GM23338 (cell line): ENCODE measurements around the gene RNF214. TPM values are rescaled to one million over a fixed set of nuclear protein-coding genes. Genes with fewer than 3 reads are reported as not detected.
"Not testable (repeated sequence)": the region's sequence is repeated elsewhere in the genome, so short reads cannot be mapped to it uniquely, and the experiment has no call there.

Experiments used
- ATAC-seq: fragments of 200-7000 bp; cut with Tn5 transposase; 3 replicates; pipeline ENCODE4 v1.9.1; 2020
- DNase-seq: peaks from one replicate; pipeline ENCODE4 v3.0.0-alpha.2; 2015; ENCODE audit warnings: low spot score
- H2AFZ ChIP-seq: fragments of 200-600 bp; sonication (generic); 2 replicates; pipeline ENCODE4 v1.8.0; 2016; ENCODE audit warnings: antibody characterized with exemption, mild to moderate bottlenecking, moderate library complexity
- H3F3A ChIP-seq: fragments of 200-600 bp; sonication (generic); replicated peaks from 2 replicates; pipeline ENCODE4 v1.8.0; 2017; ENCODE audit warnings: antibody characterized with exemption, mixed run types, low read depth
- H3K27ac ChIP-seq: fragments of 200-600 bp; sonication (generic); 2 replicates; pipeline ENCODE4 v1.6.1; 2016; ENCODE audit warnings: low read depth
- H3K27me3 ChIP-seq: fragments of 200-600 bp; sonication (generic); 2 replicates; pipeline ENCODE4 v1.8.0; 2016; ENCODE audit warnings: mild to moderate bottlenecking, mixed run types, moderate library complexity; ENCODE audit not compliant: insufficient read depth
- H3K36me3 ChIP-seq: fragments of 200-600 bp; sonication (generic); 2 replicates; pipeline ENCODE4 v1.8.0; 2016; ENCODE audit warnings: mild to moderate bottlenecking; ENCODE audit not compliant: insufficient read depth
- H3K4me1 ChIP-seq: fragments of 200-600 bp; sonication (generic); 2 replicates; pipeline ENCODE4 v1.8.0; 2016; ENCODE audit warnings: mild to moderate bottlenecking, moderate library complexity; ENCODE audit not compliant: insufficient read depth
- H3K4me2 ChIP-seq: fragments of 200-600 bp; sonication (generic); 2 replicates; pipeline ENCODE4 v1.7.1; 2017; ENCODE audit warnings: mixed run types
- H3K4me3 ChIP-seq: fragments of 200-600 bp; sonication (generic); 2 replicates; pipeline ENCODE4 v1.6.1; 2016; ENCODE audit warnings: mixed run types
- H3K79me2 ChIP-seq: fragments of 200-600 bp; sonication (generic); replicated peaks from 2 replicates; pipeline ENCODE4 v1.8.0; 2017; ENCODE audit warnings: mild to moderate bottlenecking; ENCODE audit not compliant: insufficient read depth
- H3K9me2 ChIP-seq: fragments of 200-600 bp; sonication (generic); 2 replicates; pipeline ENCODE4 v1.8.0; 2017; ENCODE audit not compliant: insufficient read depth
- H4K20me1 ChIP-seq: fragments of 200-600 bp; sonication (generic); replicated peaks from 2 replicates; pipeline ENCODE4 v1.8.0; 2017; ENCODE audit warnings: mild to moderate bottlenecking; ENCODE audit not compliant: insufficient read depth
- H3K27ac Mint-ChIP-seq: 2 replicates; pipeline ENCODE4 v1.8.0; 2020; ENCODE audit warnings: inconsistent platforms, mild to moderate bottlenecking, moderate library complexity, mixed read lengths
- H3K27me3 Mint-ChIP-seq: 3 replicates; pipeline ENCODE4 v1.8.0; 2022; ENCODE audit warnings: low read depth, mild to moderate bottlenecking, moderate library complexity, mixed read lengths, inconsistent platforms; ENCODE audit not compliant: insufficient read depth, poor library complexity
- H3K36me3 Mint-ChIP-seq: 3 replicates; pipeline ENCODE4 v1.8.0; 2021; ENCODE audit warnings: low read depth, mild to moderate bottlenecking, inconsistent platforms, moderate library complexity, mixed read lengths
- H3K4me1 Mint-ChIP-seq: 3 replicates; pipeline ENCODE4 v1.8.0; 2020; ENCODE audit warnings: mild to moderate bottlenecking, inconsistent platforms, mixed read lengths
- H3K4me3 Mint-ChIP-seq: 3 replicates; pipeline ENCODE4 v1.8.0; 2021; ENCODE audit warnings: moderate library complexity, mild to moderate bottlenecking, inconsistent platforms, mixed read lengths
- H3K9me3 Mint-ChIP-seq: 3 replicates; pipeline ENCODE4 v1.8.0; 2020; ENCODE audit warnings: moderate library complexity, mild to moderate bottlenecking, inconsistent platforms, mixed read lengths
- CREB1 ChIP-seq: fragments of 250-450 bp; sonication (Bioruptor Pico); IDR thresholded peaks from 2 replicates; pipeline ENCODE4 v1.5.0; 2020; ENCODE audit warnings: low read depth, mild to moderate bottlenecking, moderate library complexity
- POLR2AphosphoS5 ChIP-seq: IDR thresholded peaks from 2 replicates; pipeline ENCODE4 v1.6.1; 2016; ENCODE audit warnings: antibody characterized with exemption, low read depth
- polyA plus RNA-seq: library from polyadenylated mRNA; unstranded; fragments of >200 nt; fragmentation: Nextera tagmentation; extraction: Ambion mirVana; gene quantifications from 2 replicates; pipeline ENCODE4 v1.2.1, GENCODE V29; 2016
- total RNA-seq: library from RNA; depleted of rRNA; stranded (reverse); fragments of >200 nt; shearing (Covaris generic); gene quantifications from 2 replicates; pipeline ENCODE4 v1.2.3, GENCODE V29; 2014
- TF ChIP-seq, protein P1 (sequence below), 2 experiments: fragments of 200-600 bp in 1 of 2; sonication (generic) in 1 of 2; conservative IDR thresholded peaks; 2 replicates each; pipeline versions ENCODE4 v1.5.1 to v1.6.1; 2016 to 2017; ENCODE audit warnings: antibody characterized with exemption in 2 of 2, low read depth in 2 of 2, mild to moderate bottlenecking in 2 of 2, moderate library complexity in 1 of 2
- TF ChIP-seq, protein P2 (sequence below): IDR thresholded peaks from 2 replicates; pipeline ENCODE4 v1.6.1; 2016; ENCODE audit warnings: antibody characterized with exemption

RNF214 gene
- total and polyA plus RNA-seq, 2 experiments from 2014 or later, result 19.4 to 28.4 TPM

- not testable (repeated sequence) for H3K27me3 Mint-ChIP-seq, H4K20me1 ChIP-seq, H3K9me2 ChIP-seq, H3K27me3 ChIP-seq, H3K27ac Mint-ChIP-seq, H3K4me1 Mint-ChIP-seq, H3K9me3 Mint-ChIP-seq, H3K4me1 ChIP-seq, H3K36me3 ChIP-seq, H3K4me2 ChIP-seq, H3K4me3 ChIP-seq, H3K27ac ChIP-seq, H3K4me3 Mint-ChIP-seq, H2AFZ ChIP-seq, H3K79me2 ChIP-seq, H3F3A ChIP-seq
- DNase-seq (peak; percentile 75), ATAC-seq (peak; percentile 18)
- TF ChIP-seq, protein P1, sequence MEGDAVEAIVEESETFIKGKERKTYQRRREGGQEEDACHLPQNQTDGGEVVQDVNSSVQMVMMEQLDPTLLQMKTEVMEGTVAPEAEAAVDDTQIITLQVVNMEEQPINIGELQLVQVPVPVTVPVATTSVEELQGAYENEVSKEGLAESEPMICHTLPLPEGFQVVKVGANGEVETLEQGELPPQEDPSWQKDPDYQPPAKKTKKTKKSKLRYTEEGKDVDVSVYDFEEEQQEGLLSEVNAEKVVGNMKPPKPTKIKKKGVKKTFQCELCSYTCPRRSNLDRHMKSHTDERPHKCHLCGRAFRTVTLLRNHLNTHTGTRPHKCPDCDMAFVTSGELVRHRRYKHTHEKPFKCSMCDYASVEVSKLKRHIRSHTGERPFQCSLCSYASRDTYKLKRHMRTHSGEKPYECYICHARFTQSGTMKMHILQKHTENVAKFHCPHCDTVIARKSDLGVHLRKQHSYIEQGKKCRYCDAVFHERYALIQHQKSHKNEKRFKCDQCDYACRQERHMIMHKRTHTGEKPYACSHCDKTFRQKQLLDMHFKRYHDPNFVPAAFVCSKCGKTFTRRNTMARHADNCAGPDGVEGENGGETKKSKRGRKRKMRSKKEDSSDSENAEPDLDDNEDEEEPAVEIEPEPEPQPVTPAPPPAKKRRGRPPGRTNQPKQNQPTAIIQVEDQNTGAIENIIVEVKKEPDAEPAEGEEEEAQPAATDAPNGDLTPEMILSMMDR (conservative IDR thresholded peaks at IDR 0.05; ENCODE audit: low read depth in 2 of 2), result peak; percentile 53 to 64
- H3K36me3 Mint-ChIP-seq, result peaks cover 27% of the 10 kb centered on the region
Measured at GRCh38 chr11:117208710-117209109, 23.8 kb upstream of the RNF214 start.

- peak; percentile 6 for ATAC-seq
- not testable (repeated sequence) for H3K27ac Mint-ChIP-seq, H3K4me1 Mint-ChIP-seq, H3K36me3 ChIP-seq, H3K4me3 Mint-ChIP-seq, H3K4me1 ChIP-seq, H3K9me2 ChIP-seq, H3K4me3 ChIP-seq, H3K27ac ChIP-seq, H3K79me2 ChIP-seq, H3K27me3 Mint-ChIP-seq, H3K27me3 ChIP-seq, DNase-seq, H3F3A ChIP-seq, H3K4me2 ChIP-seq, H4K20me1 ChIP-seq, H3K9me3 Mint-ChIP-seq, H2AFZ ChIP-seq
- peaks cover 26% of the 10 kb centered on the region for H3K36me3 Mint-ChIP-seq
Measured at GRCh38 chr11:117209351-117210125, 22.9 kb upstream of the RNF214 start.

DNA sequence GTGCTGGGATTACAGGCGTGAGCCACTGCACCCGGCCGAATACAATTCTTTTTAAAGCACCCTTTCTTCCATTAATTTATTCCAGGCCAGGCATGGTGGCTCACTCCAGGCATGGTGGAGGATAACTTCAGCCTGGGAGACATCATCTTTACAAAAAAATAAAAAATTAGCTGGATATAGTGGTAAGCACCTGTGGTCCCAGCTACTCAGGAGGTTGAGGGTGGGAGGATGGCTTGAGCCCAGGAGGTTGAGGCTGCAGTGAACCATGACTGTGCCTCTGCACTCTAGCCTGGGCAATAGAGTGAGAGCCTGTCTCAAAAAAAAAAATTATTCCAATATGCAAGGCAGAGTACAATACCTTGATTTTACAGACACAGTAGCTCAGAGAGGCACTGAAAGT, 21.9 kb upstream of the RNF214 start:
- H3K36me3 Mint-ChIP-seq, result peaks cover 18% of the 10 kb centered on the region
- ATAC-seq, result no peak
- Histone ChIP-seq H4K20me1 (no peaks in the 10 kb centered on the region; the same call in 1 of the 2 replicates), H2AFZ (no peak overlapping the region), H3K36me3 (no peaks in the 10 kb centered on the region), H3K27me3 (no peaks in the 10 kb centered on the region), H3K4me2 (no peak overlapping the region), H3F3A (no peaks in the 10 kb centered on the region), H3K4me1 (no peaks in the 10 kb centered on the region), H3K4me3 (no peak overlapping the region), H3K79me2 (no peaks in the 10 kb centered on the region), H3K27ac (no peak overlapping the region), H3K9me2 (no peaks in the 10 kb centered on the region)
- peaks cover 5% of the 10 kb centered on the region for H3K27me3 Mint-ChIP-seq
- H3K9me3 Mint-ChIP-seq, result no peaks in the 10 kb centered on the region
- H3K4me3 Mint-ChIP-seq, result no peak overlapping the region
- DNase-seq, result no peak
- no peak overlapping the region for H3K27ac Mint-ChIP-seq
- H3K4me1 Mint-ChIP-seq, result no peaks in the 10 kb centered on the region
- no peak for TF ChIP-seq POLR2AphosphoS5
- TF ChIP-seq, protein P1 (conservative IDR thresholded peaks at IDR 0.05; ENCODE audit: low read depth in 2 of 2), result no peak
- TF ChIP-seq, protein P2, sequence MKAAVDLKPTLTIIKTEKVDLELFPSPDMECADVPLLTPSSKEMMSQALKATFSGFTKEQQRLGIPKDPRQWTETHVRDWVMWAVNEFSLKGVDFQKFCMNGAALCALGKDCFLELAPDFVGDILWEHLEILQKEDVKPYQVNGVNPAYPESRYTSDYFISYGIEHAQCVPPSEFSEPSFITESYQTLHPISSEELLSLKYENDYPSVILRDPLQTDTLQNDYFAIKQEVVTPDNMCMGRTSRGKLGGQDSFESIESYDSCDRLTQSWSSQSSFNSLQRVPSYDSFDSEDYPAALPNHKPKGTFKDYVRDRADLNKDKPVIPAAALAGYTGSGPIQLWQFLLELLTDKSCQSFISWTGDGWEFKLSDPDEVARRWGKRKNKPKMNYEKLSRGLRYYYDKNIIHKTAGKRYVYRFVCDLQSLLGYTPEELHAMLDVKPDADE, result no peak
- TF ChIP-seq CREB1 (CRISPR knock-in tag), result no peak
